Fibroblast of lung (primary cell): Measurements from ENCODE around the gene RNF217.

ENCODE experiments used
- CTCF ChIP-seq, 2 donors: IDR thresholded peaks in 1 of 2; conservative IDR thresholded peaks in 1 of 2; 1 replicate in 1 of 2; 2 replicates in 1 of 2; pipeline ENCODE4 v1.5.1; 2011 to 2012; ENCODE audit warnings: low read length in 2 of 2, control low read depth in 1 of 2, inconsistent platforms in 1 of 2, low read depth in 1 of 2, mild to moderate bottlenecking in 1 of 2
- EZH2 ChIP-seq: IDR thresholded peaks from 2 replicates; pipeline ENCODE4 v1.5.1; 2012; ENCODE audit warnings: low read length, control low read depth, mild to moderate bottlenecking; ENCODE audit errors: missing control alignments

- TF ChIP-seq CTCF (conservative IDR thresholded peaks at IDR 0.05 in 1 of 2, IDR thresholded peaks at IDR 0.05 in 1 of 2; ENCODE audit: low read depth in 1 of 2, low read length in 2 of 2), result no peak
- TF ChIP-seq EZH2, result no peak
Observed at GRCh38 chr6:124997196-124997875, 35.1 kb downstream of the RNF217 start.
